ENCODE data around the gene DHRS3. TPM values are rescaled to one million over a fixed set of nuclear protein-coding genes. Genes with fewer than 3 reads are reported as not detected.

Gene DHRS3
- total RNA-seq, 1 experiment from 2014 or later = 37.7 TPM

DNA sequence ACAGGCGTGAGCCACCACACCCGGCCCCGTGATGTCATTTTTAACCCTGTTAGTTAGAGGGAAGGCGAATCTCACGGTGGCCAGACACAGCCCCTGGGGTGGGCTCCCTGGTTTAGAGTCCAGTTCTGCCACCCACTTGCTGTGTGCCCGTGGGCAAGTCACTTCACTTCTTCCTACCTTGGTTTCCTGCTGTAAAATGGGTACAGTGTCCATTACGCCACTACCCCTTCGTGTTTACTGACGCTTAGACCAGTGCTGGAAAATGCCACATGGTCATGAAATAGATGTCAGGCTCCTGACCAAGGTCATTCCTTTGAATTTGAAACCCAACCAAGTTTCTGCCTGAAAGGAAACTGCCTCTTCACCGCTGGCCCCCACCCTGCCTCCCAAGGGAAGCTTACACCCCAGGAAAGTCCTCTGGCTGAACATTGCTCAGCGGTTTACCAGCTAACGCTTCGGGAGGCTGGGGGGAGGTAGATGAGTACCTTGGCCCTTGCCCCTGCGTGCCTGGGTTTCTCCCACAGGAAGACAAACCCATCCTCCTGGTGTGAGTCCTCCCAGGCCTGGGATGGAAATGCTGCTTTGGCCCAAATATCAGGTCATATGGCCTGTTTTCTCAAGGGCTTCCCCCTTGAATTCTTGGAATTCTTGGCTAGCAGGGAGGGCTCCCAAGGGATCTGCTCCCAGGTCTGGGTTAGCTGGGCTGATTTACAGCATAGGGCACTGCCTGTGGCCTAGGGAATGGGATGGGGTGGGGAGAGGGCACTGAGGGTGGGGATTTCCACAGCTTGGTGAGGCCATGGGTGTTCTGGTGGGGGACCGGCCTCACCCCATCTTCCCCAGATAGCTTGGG, 18.3 kb upstream of the DHRS3 start:
- ChIA-PET POLR2A (no interaction called here), CTCF (interaction anchor here (1.0 to 3.0 kb wide), 4 partner anchors 13 to 132 kb away, joined by 3 to 14 read pairs (median 6); no protein-coding TSS in a partner anchor)
- Mint-ChIP-seq H3K27me3 (ENCODE audit: low read depth) (peaks cover 12% of the 10 kb centered on the region; the same call in 1 of the 2 replicates), H3K36me3 (peaks cover 26% of the 10 kb centered on the region), H3K4me3 (no peak overlapping the region), H3K4me1 (peaks cover 37% of the 10 kb centered on the region), H3K9me3 (peaks cover 38% of the 10 kb centered on the region), H3K27ac (peak overlapping the region; percentile 95)
- peak; percentile 86 for ATAC-seq
- peak; percentile 40 for DNase-seq (ENCODE audit: low spot score)
- TF ChIP-seq, protein P1, sequence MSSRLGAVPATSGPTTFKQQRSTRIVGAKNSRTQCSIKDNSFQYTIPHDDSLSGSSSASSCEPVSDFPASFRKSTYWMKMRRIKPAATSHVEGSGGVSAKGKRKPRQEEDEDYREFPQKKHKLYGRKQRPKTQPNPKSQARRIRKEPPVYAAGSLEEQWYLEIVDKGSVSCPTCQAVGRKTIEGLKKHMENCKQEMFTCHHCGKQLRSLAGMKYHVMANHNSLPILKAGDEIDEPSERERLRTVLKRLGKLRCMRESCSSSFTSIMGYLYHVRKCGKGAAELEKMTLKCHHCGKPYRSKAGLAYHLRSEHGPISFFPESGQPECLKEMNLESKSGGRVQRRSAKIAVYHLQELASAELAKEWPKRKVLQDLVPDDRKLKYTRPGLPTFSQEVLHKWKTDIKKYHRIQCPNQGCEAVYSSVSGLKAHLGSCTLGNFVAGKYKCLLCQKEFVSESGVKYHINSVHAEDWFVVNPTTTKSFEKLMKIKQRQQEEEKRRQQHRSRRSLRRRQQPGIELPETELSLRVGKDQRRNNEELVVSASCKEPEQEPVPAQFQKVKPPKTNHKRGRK (CRISPR knock-in tag; IDR thresholded peaks at IDR 0.05; ENCODE audit: borderline replicate concordance) = no peak
- TF ChIP-seq SOX15 (CRISPR knock-in tag; IDR thresholded peaks at IDR 0.05) (no peak), TEAD4 (CRISPR knock-in tag; IDR thresholded peaks at IDR 0.05) (peak; percentile 76; the same call in 1 of the 2 replicates), ESRRA (CRISPR knock-in tag; IDR thresholded peaks at IDR 0.05; ENCODE audit: borderline replicate concordance) (no peak), ZBTB21 (CRISPR knock-in tag; IDR thresholded peaks at IDR 0.05; ENCODE audit: borderline replicate concordance) (no peak), ZNF423 (CRISPR knock-in tag; IDR thresholded peaks at IDR 0.05) (peak; percentile 79)

DNA sequence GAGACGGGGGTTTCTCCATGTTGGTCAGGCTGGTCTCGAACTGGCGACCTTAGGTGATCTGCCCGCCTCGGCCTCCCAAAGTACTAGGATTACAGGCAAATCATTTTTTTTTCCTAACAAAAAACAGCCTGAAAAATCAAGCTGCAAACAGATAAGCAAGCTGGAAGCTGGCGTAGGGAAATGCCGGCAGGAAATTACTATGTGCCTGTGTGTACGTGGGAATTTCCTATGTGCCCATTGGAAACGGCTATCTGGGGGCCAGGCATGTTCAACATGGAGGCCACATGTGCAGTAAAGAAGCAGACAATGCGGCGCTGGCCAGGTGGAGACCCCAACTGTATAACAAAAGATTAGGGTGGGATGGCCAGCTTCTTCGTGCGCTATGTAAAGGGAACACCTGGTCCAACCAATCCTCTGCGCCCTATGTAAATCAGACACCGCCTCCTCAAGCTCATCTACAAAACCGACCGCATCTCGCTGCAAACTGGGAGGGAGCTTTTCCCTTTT, 16.7 kb upstream of the DHRS3 start:
- ChIA-PET CTCF (interaction anchor here (0.7 to 3.0 kb wide), 6 partner anchors 9 to 33 kb away, joined by 3 to 14 read pairs (median 6); no protein-coding TSS in a partner anchor), POLR2A (no interaction called here)
- Mint-ChIP-seq H3K9me3 (peaks cover 22% of the 10 kb centered on the region), H3K27me3 (ENCODE audit: low read depth) (peaks cover 4% of the 10 kb centered on the region; the same call in 1 of the 2 replicates), H3K27ac (0 out of 2 replicates have a peak overlapping the region, but pooled peaks have one; percentile 3), H3K4me3 (no peak overlapping the region), H3K4me1 (peaks cover 52% of the 10 kb centered on the region), H3K36me3 (peaks cover 11% of the 10 kb centered on the region)
- TF ChIP-seq, protein P2, sequence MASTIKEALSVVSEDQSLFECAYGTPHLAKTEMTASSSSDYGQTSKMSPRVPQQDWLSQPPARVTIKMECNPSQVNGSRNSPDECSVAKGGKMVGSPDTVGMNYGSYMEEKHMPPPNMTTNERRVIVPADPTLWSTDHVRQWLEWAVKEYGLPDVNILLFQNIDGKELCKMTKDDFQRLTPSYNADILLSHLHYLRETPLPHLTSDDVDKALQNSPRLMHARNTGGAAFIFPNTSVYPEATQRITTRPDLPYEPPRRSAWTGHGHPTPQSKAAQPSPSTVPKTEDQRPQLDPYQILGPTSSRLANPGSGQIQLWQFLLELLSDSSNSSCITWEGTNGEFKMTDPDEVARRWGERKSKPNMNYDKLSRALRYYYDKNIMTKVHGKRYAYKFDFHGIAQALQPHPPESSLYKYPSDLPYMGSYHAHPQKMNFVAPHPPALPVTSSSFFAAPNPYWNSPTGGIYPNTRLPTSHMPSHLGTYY (CRISPR knock-in tag; IDR thresholded peaks at IDR 0.05) = no peak
- TF ChIP-seq, protein P3, sequence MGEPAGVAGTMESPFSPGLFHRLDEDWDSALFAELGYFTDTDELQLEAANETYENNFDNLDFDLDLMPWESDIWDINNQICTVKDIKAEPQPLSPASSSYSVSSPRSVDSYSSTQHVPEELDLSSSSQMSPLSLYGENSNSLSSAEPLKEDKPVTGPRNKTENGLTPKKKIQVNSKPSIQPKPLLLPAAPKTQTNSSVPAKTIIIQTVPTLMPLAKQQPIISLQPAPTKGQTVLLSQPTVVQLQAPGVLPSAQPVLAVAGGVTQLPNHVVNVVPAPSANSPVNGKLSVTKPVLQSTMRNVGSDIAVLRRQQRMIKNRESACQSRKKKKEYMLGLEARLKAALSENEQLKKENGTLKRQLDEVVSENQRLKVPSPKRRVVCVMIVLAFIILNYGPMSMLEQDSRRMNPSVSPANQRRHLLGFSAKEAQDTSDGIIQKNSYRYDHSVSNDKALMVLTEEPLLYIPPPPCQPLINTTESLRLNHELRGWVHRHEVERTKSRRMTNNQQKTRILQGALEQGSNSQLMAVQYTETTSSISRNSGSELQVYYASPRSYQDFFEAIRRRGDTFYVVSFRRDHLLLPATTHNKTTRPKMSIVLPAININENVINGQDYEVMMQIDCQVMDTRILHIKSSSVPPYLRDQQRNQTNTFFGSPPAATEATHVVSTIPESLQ (CRISPR knock-in tag; IDR thresholded peaks at IDR 0.05) = no peak
- TF ChIP-seq GTF2I (CRISPR knock-in tag; conservative IDR thresholded peaks at IDR 0.05) = no peak
- TF ChIP-seq ZNF416 (CRISPR knock-in tag; IDR thresholded peaks at IDR 0.05) = no peak
- no peak for TF ChIP-seq FOXJ3 (CRISPR knock-in tag; IDR thresholded peaks at IDR 0.05; ENCODE audit: borderline replicate concordance)
- TF ChIP-seq FOXP1 (CRISPR knock-in tag; IDR thresholded peaks at IDR 0.05; ENCODE audit: borderline replicate concordance) = no peak
- ATAC-seq (no peak; the same call in 1 of the 2 replicates), DNase-seq (ENCODE audit: low spot score) (no peak)

DNA sequence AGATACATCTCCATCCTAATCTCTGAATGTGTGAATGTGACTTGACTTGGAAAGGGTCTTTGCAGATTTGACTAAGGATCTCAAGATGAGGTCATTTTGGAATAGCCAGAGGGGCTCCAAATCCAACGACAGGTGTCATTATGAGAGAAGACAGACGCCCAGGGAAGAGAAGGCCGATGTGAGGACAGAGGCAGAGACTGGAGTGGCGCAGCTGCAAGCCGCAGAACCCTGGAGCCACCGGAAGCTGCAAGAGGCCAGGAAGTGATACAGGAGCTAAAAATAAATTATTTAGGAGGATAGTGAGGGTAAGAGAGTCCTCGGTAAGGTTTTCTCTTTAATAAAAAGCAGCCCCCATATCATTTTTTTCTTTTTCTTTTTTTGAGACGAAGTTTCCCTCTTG, 16.1 kb upstream of the DHRS3 start:
- ChIA-PET CTCF (interaction anchor here (1.5 to 3.0 kb wide), 2 partner anchors 14 to 33 kb away, joined by 8 to 14 read pairs; no protein-coding TSS in a partner anchor), POLR2A (no interaction called here)
- Mint-ChIP-seq H3K36me3 (peaks cover 5% of the 10 kb centered on the region), H3K9me3 (peaks cover 16% of the 10 kb centered on the region), H3K4me1 (peaks cover 58% of the 10 kb centered on the region), H3K27me3 (ENCODE audit: low read depth) (peaks cover 4% of the 10 kb centered on the region; the same call in 1 of the 2 replicates), H3K4me3 (no peak overlapping the region), H3K27ac (peak overlapping the region; percentile 74)
- ATAC-seq = no peak
- TF ChIP-seq ELF4 (CRISPR knock-in tag; IDR thresholded peaks at IDR 0.05; ENCODE audit: low read depth) = no peak
- TF ChIP-seq ZNF671 (CRISPR knock-in tag; IDR thresholded peaks at IDR 0.05) = no peak
- TF ChIP-seq, protein P4, sequence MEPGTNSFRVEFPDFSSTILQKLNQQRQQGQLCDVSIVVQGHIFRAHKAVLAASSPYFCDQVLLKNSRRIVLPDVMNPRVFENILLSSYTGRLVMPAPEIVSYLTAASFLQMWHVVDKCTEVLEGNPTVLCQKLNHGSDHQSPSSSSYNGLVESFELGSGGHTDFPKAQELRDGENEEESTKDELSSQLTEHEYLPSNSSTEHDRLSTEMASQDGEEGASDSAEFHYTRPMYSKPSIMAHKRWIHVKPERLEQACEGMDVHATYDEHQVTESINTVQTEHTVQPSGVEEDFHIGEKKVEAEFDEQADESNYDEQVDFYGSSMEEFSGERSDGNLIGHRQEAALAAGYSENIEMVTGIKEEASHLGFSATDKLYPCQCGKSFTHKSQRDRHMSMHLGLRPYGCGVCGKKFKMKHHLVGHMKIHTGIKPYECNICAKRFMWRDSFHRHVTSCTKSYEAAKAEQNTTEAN (CRISPR knock-in tag; IDR thresholded peaks at IDR 0.05) = no peak
- no peak for DNase-seq (ENCODE audit: low spot score)

All from WTC11 (cell line).